HepG2 (cell line): ENCODE results near the gene PPP1R13L. TPM values are rescaled to one million over a fixed set of nuclear protein-coding genes. Genes with fewer than 3 reads are reported as not detected.

Experiments used
- ATAC-seq: fragments of 200-7000 bp; cut with Tn5 transposase; 3 replicates; pipeline ENCODE4 v1.9.1; 2020; ENCODE audit warnings: mild to moderate bottlenecking, moderate library complexity
- BruUV-seq: library from RNA; stranded (reverse); fragments of 400-500 nt; replicated peaks from 2 replicates; lab custom pipeline; 2021; lab: Mats Ljungman, UMichigan
- CTCF ChIA-PET: fragments of 300-600 bp; formaldehyde crosslinking; extraction: SDS; loops from one replicate; lab custom pipeline; 2021; ENCODE audit warnings: low total read pairs, inconsistent platforms, low intra/inter-chr PET ratio; lab: Yijun Ruan, JAX
- POLR2A ChIA-PET: fragments of 350-600 bp; sonication (Branson Sonifier 250); formaldehyde crosslinking; loops from one replicate; lab custom pipeline; 2020; ENCODE audit warnings: antibody characterized with exemption, inconsistent platforms; lab: Yijun Ruan, JAX
- DNase-seq: peaks from one replicate; pipeline ENCODE4 v3.0.0-alpha.2; 2015; ENCODE audit warnings: low spot score
- FAIRE-seq: peaks from 3 replicates; lab custom pipeline; 2011; peaks lifted over from hg19 to GRCh38; lab: Jason Lieb, UNC
- H2AFZ ChIP-seq: one replicate; pipeline ENCODE4 v1.6.1; 2011; ENCODE audit warnings: low read length, inconsistent platforms
- H3K27ac ChIP-seq: fragments of 300-600 bp; 3 replicates; pipeline ENCODE4 v1.8.0; 2011; ENCODE audit warnings: mixed run types, mild to moderate bottlenecking, mixed read lengths, low read length, inconsistent platforms; ENCODE audit not compliant: insufficient read depth; ENCODE audit errors: extremely low read length
- H3K27me3 ChIP-seq, 2 experiments: fragments of 200-600 bp in 1 of 2; 2 replicates in 1 of 2; 3 replicates in 1 of 2; pipeline versions ENCODE4 v1.6.0 to v1.8.0; 2011; ENCODE audit warnings: low read length in 2 of 2, mild to moderate bottlenecking in 2 of 2, moderate library complexity in 2 of 2, inconsistent platforms in 1 of 2; ENCODE audit not compliant: insufficient read depth in 2 of 2, control insufficient read depth in 1 of 2
- H3K36me3 ChIP-seq, 2 experiments: fragments of 200-600 bp in 1 of 2; replicated peaks in 1 of 2; 2 replicates in 1 of 2; 3 replicates in 1 of 2; pipeline versions ENCODE4 v1.5.1 to v1.8.0; 2011; ENCODE audit warnings: low read length in 2 of 2, inconsistent platforms in 1 of 2; ENCODE audit not compliant: insufficient read depth in 2 of 2, control insufficient read depth in 1 of 2
- H3K4me1 ChIP-seq: 2 replicates; pipeline ENCODE4 v1.5.1; 2012; ENCODE audit warnings: low read length, inconsistent platforms; ENCODE audit not compliant: insufficient read depth
- H3K4me2 ChIP-seq: 2 replicates; pipeline ENCODE4 v1.6.0; 2011; ENCODE audit warnings: low read depth, low read length, inconsistent platforms
- H3K4me3 ChIP-seq, 3 experiments: fragments of 200-600 bp in 1 of 3; sonication (generic), shearing (Covaris generic) in 1 of 3; replicated peaks in 1 of 3; 2 replicates each; pipeline ENCODE4 v1.5.1; 2011 to 2016; ENCODE audit warnings: low read length in 3 of 3, inconsistent platforms in 2 of 3, low read depth in 2 of 3, mild to moderate bottlenecking in 2 of 3, control low read depth in 1 of 3, mixed read lengths in 1 of 3; ENCODE audit not compliant: insufficient read depth in 1 of 3
- H3K79me2 ChIP-seq: one replicate; pipeline ENCODE4 v1.6.1; 2011; ENCODE audit warnings: low read length, inconsistent platforms; ENCODE audit not compliant: insufficient read depth
- H3K9ac ChIP-seq: 2 replicates; pipeline ENCODE4 v1.6.0; 2011; ENCODE audit warnings: mild to moderate bottlenecking, low read depth, low read length, inconsistent platforms; ENCODE audit not compliant: insufficient read depth
- H3K9me3 ChIP-seq: 2 replicates; pipeline ENCODE4 v1.5.1; 2012; ENCODE audit warnings: mild to moderate bottlenecking, low read length
- H4K20me1 ChIP-seq: 2 replicates; pipeline ENCODE4 v1.6.0; 2011; ENCODE audit warnings: inconsistent platforms, mild to moderate bottlenecking, low read length, moderate library complexity; ENCODE audit not compliant: insufficient read depth
- AGO2 ChIP-seq: fragments of 200-400 bp; formaldehyde crosslinking; optimal IDR thresholded peaks from 2 replicates; pipeline ENCODE3; 2017; ENCODE audit warnings: mild to moderate bottlenecking, low read depth, low read length, moderate library complexity
- ZNF441 ChIP-seq: sonication (generic); formaldehyde crosslinking; IDR thresholded peaks from 2 replicates; pipeline ENCODE4 v1.7.0; 2021; ENCODE audit warnings: missing genetic modification reagents, borderline replicate concordance
- ZNF776 ChIP-seq: sonication (generic); formaldehyde crosslinking; IDR thresholded peaks from 2 replicates; pipeline ENCODE4 v1.4.0; 2020; ENCODE audit warnings: mild to moderate bottlenecking, missing genetic modification reagents
- WGBS: methylation state at CpG from one replicate; pipeline ENCODE4 v1.1.6; 2017; ENCODE audit warnings: low lambda C conversion rate; 5-methylcytosine and 5-hydroxymethylcytosine counted together
- in situ Hi-C: cut with HindIII; loops from 2 replicates; pipeline ENCODE4 v1.10.0; 2017; ENCODE audit warnings: low pct_unique_long_range_greater_than_20kb; ENCODE audit not compliant: extremely low pct_ligation_motif_present
- intact Hi-C: fragments of 100-400 bp; cut with micrococcal nuclease; formaldehyde crosslinking; loops from one replicate; pipeline ENCODE4 v1.10.0; 2022; ENCODE audit not compliant: unreplicated experiment
- polyA plus RNA-seq, 8 experiments: library from polyadenylated mRNA; depleted of rRNA in 3 of 8; stranded (reverse) in 7 of 8; unstranded in 1 of 8; fragments of >200 nt; fragmentation: Illumina TruSeq in 4 of 8; extraction: Trizol in 4 of 8; gene quantifications; 2 replicates each; pipeline versions ENCODE4 v1.2.1 to v1.2.3, GENCODE V29; 2011 to 2016; ENCODE audit warnings: low read depth in 4 of 8, missing spikeins in 1 of 8, mixed read lengths in 1 of 8; ENCODE audit not compliant: insufficient read depth in 1 of 8
- total RNA-seq, 5 experiments: library from RNA; depleted of rRNA; stranded (reverse); fragments of >200 nt; fragmentation: Illumina TruSeq; extraction: Trizol; gene quantifications; 2 replicates each; pipeline ENCODE4 v1.2.3, GENCODE V29; 2016; ENCODE audit warnings: low read depth in 1 of 5
- TF ChIP-seq, protein P1 (sequence below): sonication (generic); formaldehyde crosslinking; IDR thresholded peaks from 2 replicates; pipeline ENCODE4 v1.4.0; 2020; ENCODE audit warnings: missing genetic modification reagents

Gene PPP1R13L
- total and polyA plus RNA-seq, 2 of the 13 experiments (the other 11 are each of a cell fraction or from before 2014, with no cell fraction given): 1.3 to 6.6 TPM

DNA sequence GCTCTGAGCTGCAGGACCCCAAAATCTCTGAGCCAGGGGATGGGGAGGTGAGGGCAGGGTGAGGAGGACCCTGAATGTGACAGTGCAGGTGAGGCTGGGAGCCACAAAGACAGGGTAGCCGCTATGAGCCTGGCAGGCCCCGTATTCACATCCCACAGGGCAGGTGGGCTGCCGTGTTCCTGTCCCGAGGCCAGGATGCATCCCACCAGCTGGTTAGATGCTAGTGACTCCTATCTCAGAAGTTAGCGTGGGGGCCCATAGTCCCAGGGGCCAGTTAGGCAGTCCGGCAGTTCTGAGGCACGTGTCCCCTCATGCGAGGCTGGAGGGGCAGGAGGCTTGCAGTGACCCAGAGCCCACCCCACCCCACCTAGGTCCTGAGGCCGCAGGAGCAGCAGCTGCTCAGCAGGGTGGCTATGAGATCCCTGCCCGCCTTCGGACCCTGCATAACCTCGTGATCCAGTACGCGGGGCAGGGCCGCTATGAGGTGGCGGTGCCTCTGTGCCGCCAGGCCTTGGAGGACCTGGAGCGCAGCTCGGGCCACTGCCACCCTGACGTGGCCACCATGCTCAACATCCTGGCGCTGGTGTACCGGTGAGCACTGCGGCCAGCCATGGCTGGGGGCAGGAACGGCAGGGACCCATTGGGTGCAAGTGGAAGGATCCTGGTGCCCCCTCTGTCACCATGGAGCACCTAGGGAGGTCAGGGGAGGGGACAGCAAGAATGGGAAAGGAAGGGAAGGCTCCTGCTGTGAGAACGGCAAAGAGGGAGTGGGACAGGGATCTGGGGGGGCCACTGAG, 57.1 kb downstream of the PPP1R13L start:
- in situ Hi-C loops (loop anchor here (10.0 kb wide), 1 partner anchor 143 kb away; no protein-coding TSS in a partner anchor), intact Hi-C loops (no loop called here)
- H3K9me3 ChIP-seq: no peaks in the 10 kb centered on the region
- peaks cover 8 to 20% of the 10 kb centered on the region in 2 experiments; a peak in 3 of 5 replicates for H3K36me3 ChIP-seq
- ATAC-seq (no peak; the same call in 1 of the 3 replicates), FAIRE-seq (no peak), DNase-seq (no peak)
- POLR2A ChIA-PET: interaction anchor here (0.5 kb wide), 1 partner anchor 109 kb away, joined by 3 read pairs; no protein-coding TSS in a partner anchor
- BruUV-seq: no TSS peak
- 57% methylated on average over 5 of the region's 25 CpGs for WGBS
- peaks cover 6 to 39% of the 10 kb centered on the region in 2 experiments for H3K27me3 ChIP-seq
- H3K4me3 ChIP-seq: no peak overlapping the region
- H3K9ac ChIP-seq: no peak overlapping the region
- no peak overlapping the region for H3K27ac ChIP-seq
- H4K20me1 ChIP-seq: no peaks in the 10 kb centered on the region
- peaks cover 7% of the 10 kb centered on the region; the same call in 1 of the 2 replicates for H3K4me1 ChIP-seq
- no peak overlapping the region for H3K4me2 ChIP-seq
- no peak overlapping the region for H2AFZ ChIP-seq
- peak; percentile 30 for TF ChIP-seq AGO2
- TF ChIP-seq ZNF441: no peak
- TF ChIP-seq ZNF776: peak; percentile 61; the same call in 1 of the 2 replicates
- TF ChIP-seq, protein P1, sequence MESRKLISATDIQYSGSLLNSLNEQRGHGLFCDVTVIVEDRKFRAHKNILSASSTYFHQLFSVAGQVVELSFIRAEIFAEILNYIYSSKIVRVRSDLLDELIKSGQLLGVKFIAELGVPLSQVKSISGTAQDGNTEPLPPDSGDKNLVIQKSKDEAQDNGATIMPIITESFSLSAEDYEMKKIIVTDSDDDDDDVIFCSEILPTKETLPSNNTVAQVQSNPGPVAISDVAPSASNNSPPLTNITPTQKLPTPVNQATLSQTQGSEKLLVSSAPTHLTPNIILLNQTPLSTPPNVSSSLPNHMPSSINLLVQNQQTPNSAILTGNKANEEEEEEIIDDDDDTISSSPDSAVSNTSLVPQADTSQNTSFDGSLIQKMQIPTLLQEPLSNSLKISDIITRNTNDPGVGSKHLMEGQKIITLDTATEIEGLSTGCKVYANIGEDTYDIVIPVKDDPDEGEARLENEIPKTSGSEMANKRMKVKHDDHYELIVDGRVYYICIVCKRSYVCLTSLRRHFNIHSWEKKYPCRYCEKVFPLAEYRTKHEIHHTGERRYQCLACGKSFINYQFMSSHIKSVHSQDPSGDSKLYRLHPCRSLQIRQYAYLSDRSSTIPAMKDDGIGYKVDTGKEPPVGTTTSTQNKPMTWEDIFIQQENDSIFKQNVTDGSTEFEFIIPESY (CRISPR knock-in tag): 0 out of 2 replicates have a peak, but pooled peaks have one; percentile 33
- TF ChIP-seq, all 625 proteins: peak for 3
- CTCF ChIA-PET: no interaction called here
- H3K79me2 ChIP-seq: no peaks in the 10 kb centered on the region
